Right atrium auricular region (tissue), 2 donors: ENCODE results near the gene KAZN. TPM values are rescaled to one million over a fixed set of nuclear protein-coding genes. Genes with fewer than 3 reads are reported as not detected.

ENCODE experiments used
- DNase-seq: peaks from one replicate; pipeline ENCODE4 v3.0.0-alpha.2; 2019; ENCODE audit warnings: low spot score
- H3K27ac ChIP-seq, 2 donors: fragments of 200-600 bp; sonication (generic); 1 replicate in 1 of 2; 2 replicates in 1 of 2; pipeline ENCODE4 v1.5.1; 2016 to 2019
- H3K27me3 ChIP-seq, 2 donors: fragments of 200-600 bp; sonication (generic); one replicate each; pipeline versions ENCODE4 v1.5.1 to v1.6.0; 2017 to 2019
- H3K36me3 ChIP-seq: fragments of 200-600 bp; sonication (generic); one replicate; pipeline ENCODE4 v1.5.1; 2016
- H3K4me1 ChIP-seq, 2 donors: fragments of 200-600 bp; sonication (generic); one replicate each; pipeline versions ENCODE4 v1.5.1 to v1.6.0; 2017 to 2019
- H3K4me3 ChIP-seq, 2 donors: fragments of 200-600 bp; sonication (generic); 1 replicate in 1 of 2; 2 replicates in 1 of 2; pipeline ENCODE4 v1.5.1; 2017 to 2019; ENCODE audit warnings: mild to moderate bottlenecking in 1 of 2, moderate library complexity in 1 of 2
- H3K9me3 ChIP-seq, 2 donors: fragments of 200-600 bp; sonication (generic); one replicate each; pipeline ENCODE4 v1.5.1; 2019
- total RNA-seq, 2 donors: library from RNA; depleted of rRNA; stranded (reverse); fragments of >200 nt; gene quantifications; one replicate each; pipeline ENCODE4 v1.1.0, GENCODE V29; 2016
- TF ChIP-seq, protein P1 (sequence below), 2 donors: fragments of 200-600 bp; sonication (generic); IDR thresholded peaks; one replicate each; pipeline ENCODE4 v1.5.1; 2019; ENCODE audit warnings: antibody characterized with exemption in 2 of 2

The KAZN gene
- total RNA-seq, 2 donors from 2014 or later, result 3.9 to 6.8 TPM

DNA sequence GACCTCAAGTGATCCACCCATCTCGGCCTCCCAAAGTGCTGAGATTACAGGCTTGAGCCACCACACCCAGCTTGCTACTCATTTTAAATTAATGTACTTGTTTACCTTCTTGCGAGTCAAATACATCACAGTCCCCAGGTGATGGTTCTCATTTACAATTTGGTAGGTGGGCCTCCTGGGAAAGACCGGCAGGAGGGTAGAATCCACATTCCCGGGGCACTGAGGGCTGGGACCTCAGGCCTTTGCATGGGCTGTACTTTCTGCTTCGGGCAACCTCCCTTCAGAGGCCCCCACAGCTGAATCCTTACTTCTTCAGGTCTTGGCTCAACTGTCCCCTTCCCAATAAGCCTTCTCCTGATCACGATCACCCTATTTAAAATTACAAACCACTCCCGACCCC, 165.5 kb downstream of the KAZN start:
- DNase-seq, result no peak
- Histone ChIP-seq H3K27ac (no peak overlapping the region), H3K36me3 (no peaks in the 10 kb centered on the region), H3K4me1 (no peaks in the 10 kb centered on the region), H3K9me3 (no peaks in the 10 kb centered on the region), H3K27me3 (no peaks in the 10 kb centered on the region), H3K4me3 (no peak overlapping the region)
- TF ChIP-seq, protein P1, sequence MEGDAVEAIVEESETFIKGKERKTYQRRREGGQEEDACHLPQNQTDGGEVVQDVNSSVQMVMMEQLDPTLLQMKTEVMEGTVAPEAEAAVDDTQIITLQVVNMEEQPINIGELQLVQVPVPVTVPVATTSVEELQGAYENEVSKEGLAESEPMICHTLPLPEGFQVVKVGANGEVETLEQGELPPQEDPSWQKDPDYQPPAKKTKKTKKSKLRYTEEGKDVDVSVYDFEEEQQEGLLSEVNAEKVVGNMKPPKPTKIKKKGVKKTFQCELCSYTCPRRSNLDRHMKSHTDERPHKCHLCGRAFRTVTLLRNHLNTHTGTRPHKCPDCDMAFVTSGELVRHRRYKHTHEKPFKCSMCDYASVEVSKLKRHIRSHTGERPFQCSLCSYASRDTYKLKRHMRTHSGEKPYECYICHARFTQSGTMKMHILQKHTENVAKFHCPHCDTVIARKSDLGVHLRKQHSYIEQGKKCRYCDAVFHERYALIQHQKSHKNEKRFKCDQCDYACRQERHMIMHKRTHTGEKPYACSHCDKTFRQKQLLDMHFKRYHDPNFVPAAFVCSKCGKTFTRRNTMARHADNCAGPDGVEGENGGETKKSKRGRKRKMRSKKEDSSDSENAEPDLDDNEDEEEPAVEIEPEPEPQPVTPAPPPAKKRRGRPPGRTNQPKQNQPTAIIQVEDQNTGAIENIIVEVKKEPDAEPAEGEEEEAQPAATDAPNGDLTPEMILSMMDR (IDR thresholded peaks at IDR 0.05), result no peak

DNA sequence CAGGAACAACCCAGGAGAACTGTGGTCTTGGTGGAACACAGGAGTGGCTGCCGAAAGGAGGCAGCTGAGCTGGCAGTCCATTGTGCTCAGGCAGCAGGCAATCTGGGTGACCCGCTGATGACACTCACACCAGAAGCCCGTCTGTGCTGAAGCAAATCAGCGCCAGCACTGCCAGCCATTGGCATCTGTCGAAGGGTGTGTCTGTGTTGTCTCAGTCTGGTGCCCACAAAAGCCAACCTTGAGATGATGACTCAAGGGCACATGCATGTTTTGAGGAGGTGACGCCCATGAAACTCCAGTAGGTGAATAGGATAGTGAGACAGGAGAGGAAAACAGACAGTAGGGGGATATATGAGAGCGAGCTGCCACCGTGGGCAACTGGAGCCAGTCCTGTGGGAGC, 167.3 kb downstream of the KAZN start:
- no peaks in the 10 kb centered on the region for H3K27me3 ChIP-seq
- no peak overlapping the region for H3K27ac ChIP-seq

DNA sequence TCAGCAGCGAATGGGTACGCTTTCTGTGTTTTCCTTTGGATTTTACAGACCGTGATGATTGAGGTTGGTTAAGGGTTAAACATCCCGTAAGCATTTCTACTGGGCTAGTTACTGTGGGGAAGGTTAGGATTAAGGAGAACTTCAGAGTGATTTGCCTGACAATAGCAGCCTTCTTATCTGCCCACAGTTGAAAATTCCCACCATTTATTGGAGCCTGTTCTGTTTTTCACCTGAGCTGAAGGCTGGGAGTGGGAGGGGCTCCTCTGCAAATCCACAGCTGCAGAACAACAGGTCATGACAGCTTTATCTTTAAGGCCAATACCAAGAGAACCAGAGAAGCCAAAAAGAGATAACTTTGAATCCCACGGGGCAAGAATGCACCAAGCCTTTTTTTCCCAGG, 168.6 kb downstream of the KAZN start:
- no peaks in the 10 kb centered on the region for H3K9me3 ChIP-seq
- TF ChIP-seq, protein P1 (IDR thresholded peaks at IDR 0.05), result no peak
- no peak overlapping the region for H3K4me3 ChIP-seq
- no peak for DNase-seq
- no peaks in the 10 kb centered on the region for H3K27me3 ChIP-seq
- H3K36me3 ChIP-seq, result no peaks in the 10 kb centered on the region
- H3K4me1 ChIP-seq, result no peaks in the 10 kb centered on the region
- H3K27ac ChIP-seq, result no peak overlapping the region

More for the DNA sequence above, 167.3 kb downstream of the KAZN start:
- TF ChIP-seq, protein P1 (IDR thresholded peaks at IDR 0.05), result no peak
- no peak for DNase-seq
- Histone ChIP-seq H3K36me3 (no peaks in the 10 kb centered on the region), H3K4me3 (no peak overlapping the region), H3K4me1 (no peaks in the 10 kb centered on the region), H3K9me3 (no peaks in the 10 kb centered on the region)

DNA sequence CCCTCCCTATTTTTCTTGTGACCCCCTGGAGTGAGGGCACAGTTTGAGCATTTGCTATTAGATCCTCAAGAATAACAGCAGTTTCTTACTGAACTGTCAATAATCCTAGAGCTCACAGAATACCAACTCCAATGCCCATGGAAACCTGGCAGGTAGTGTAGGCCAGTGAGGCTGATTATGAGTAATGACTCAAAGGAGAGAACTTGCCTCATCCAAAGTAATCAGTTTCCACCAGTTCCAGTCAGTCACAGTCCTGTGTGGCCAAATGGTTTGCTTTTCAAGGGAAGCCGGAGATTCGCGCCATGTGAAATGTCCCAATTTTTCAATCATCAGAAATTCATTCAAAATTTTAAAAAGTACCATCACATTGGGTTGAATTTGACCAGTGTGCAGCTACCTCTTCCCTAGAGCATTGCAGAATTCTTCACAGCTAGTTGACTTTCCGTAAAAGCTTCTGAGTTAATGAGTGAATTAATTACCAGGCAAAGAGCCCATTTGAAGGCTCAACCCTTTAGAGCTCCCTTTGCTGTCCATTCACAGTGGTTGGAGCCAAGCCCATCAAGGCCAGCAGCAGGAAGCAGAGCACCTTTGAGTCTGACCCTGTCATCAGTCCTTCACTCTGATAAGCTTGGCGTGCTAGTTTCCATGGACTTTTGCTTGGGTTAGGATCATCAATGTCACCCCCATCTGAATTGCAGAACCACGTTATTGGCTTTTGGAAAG, 170.3 kb downstream of the KAZN start:
- no peaks in the 10 kb centered on the region for H3K4me1 ChIP-seq
- H3K36me3 ChIP-seq, result no peaks in the 10 kb centered on the region
- H3K27ac ChIP-seq, result no peak overlapping the region
- H3K27me3 ChIP-seq, result no peaks in the 10 kb centered on the region
- TF ChIP-seq, protein P1 (IDR thresholded peaks at IDR 0.05), result no peak
- no peaks in the 10 kb centered on the region for H3K9me3 ChIP-seq
- H3K4me3 ChIP-seq, result no peak overlapping the region
- DNase-seq, result no peak

DNA sequence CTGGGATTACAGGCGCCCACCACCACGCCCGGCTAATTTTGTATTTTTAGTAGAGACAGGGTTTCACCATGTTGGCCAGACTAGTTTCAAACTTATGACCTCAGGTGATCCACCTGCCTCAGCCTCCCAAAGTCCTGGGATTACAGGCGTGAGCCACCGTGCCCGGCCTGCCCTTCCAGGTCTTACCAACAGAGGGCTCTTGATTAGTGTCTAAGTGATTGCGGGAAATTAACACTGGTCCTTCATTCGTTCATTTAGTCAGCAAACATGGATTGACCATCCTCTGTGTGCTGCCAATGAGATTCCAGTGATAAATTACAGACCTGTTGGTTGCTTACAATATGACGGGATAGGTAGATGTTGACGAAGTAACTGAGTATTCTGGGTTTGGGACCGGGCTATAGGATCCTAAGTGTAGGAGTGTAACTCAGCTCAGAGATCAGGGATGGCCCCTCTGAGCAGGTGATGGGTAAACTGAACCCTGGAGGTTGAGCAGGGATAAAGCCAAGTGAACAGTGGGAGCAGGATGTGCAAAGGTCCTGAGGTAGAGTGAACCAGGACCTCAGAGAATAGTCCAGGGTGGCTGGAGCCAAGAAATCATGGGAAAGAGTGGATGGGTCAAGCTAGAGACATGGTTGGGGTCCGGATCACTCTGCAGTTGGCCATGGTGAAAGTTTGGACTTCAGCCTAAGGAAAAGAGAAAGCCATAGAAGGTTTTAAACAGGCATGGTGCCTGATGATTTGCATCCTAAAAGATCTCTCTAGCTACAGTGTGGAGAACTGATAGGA, 171.2 kb downstream of the KAZN start:
- H3K4me1 ChIP-seq, result no peaks in the 10 kb centered on the region
- no peaks in the 10 kb centered on the region for H3K27me3 ChIP-seq
- no peak for DNase-seq
- H3K9me3 ChIP-seq, result no peaks in the 10 kb centered on the region
- TF ChIP-seq, protein P1 (IDR thresholded peaks at IDR 0.05), result no peak
- no peak overlapping the region for H3K4me3 ChIP-seq
- H3K27ac ChIP-seq, result no peak overlapping the region
- no peaks in the 10 kb centered on the region for H3K36me3 ChIP-seq
